T-helper 1 cell (primary cell): ENCODE data around the gene ELOA2.
"Not testable (repeated sequence)": the region's sequence is repeated elsewhere in the genome, so short reads cannot be mapped to it uniquely, and the experiment has no call there.

ENCODE experiments used
- DNase-seq, 5 donors: peaks; one replicate each; pipeline ENCODE4 v3.0.0-alpha.2; 2012 to 2020
- total RNA-seq, 4 donors: gene quantifications; one replicate each; lab custom pipeline; 2026; lab: John Stamatoyannopoulos, UW

ELOA2 gene
- total RNA-seq = 0 reads per million in 4 donors

DNA sequence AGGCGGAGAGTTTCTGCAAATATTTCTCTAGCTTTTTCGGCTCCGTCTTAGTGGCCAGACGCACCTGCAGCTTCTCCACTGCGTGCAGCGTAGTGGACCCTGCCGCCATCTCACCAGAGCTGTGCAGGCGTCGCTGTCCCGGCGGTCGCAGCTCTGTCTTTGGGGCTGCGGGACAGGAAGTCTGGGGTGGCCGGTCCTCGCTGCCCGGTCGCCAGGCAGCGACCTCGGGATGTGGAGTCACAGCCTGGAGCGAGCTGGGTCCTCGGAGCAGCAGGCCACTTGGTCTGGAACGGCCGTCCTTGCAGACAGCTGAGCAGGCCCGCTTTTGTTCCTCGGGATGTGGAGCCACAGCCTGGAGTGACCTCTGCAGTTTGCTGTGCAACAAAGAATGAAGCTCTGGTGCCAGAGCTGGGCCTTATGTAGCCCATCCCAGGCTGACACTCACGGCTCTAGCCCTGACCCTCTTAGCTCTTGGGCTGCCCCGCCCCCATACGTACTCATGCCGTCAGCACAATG lies at the start of gene ELOA2:
Gene ELOA2 (minus strand): TSS at position 466 of the 516 bp plus-strand sequence. CDS start 357 bp downstream, at position 109.
- DNase-seq = no peak

DNA sequence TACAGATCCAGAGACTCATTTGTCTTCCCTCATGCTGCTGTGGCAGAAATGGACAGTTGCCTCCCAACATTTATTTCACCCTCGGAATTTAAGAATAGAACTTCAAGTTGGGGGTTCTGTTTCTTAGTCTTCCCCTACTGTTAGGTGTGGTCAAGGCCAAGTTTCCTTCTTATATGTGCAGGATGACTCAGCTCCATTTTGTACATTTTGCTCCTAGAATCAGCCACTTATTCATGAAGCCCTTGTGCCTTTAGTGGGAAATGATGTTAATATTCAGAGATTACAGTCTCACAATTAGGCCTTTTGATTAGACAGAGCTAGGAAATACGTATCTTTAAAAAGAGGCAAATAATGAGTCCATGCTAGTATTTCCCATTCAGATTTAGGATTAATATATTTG lies 46.2 kb upstream of the ELOA2 start:
- DNase-seq = no peak

DNA sequence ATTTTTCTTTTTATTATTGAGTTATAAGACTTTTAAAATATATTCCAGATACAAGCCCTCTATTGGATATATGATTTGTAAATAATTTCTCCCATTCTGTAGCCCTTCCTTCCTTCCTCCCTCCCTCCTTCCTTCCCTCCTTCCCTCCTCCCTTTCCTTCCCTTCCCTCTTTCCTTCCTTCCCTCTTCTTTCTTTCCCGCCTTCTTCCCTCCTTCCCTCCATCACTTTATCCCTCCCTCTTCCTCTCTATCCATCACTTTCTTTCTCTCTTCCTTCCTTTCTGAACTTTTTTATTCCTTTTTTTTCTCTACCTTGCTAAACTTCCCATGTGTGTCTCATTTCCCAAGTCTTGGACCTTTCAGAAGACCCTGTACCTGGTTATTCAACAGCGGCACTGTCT lies 45.5 kb upstream of the ELOA2 start:
- DNase-seq = no peak

- DNase-seq = no peak
Observed at GRCh38 chr18:47077111-47077510, 41.7 kb upstream of the ELOA2 start.

GRCh38 chr18:47075098-47075883 lies 39.9 kb upstream of the ELOA2 start:
- no peak for DNase-seq

DNA sequence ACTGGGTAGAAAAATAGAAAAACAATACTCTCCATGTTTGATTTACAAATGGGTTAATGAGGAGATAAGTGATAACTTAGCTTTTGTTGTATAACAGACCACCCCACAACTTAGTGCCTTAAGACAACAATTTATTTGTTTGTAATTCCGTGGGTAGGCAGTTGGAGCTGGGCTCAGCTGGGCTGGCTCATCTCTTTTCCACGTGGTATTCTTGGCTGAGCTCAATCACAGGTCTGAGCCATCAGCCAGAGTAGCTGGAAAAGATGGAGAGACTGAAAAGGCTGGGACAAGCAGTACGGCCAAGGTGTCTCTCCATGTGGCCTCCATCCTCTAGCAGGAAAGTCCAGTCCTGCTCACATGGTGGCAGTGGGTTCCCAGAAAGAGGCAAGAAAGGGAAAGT lies 32.2 kb upstream of the ELOA2 start:
- no peak for DNase-seq

DNA sequence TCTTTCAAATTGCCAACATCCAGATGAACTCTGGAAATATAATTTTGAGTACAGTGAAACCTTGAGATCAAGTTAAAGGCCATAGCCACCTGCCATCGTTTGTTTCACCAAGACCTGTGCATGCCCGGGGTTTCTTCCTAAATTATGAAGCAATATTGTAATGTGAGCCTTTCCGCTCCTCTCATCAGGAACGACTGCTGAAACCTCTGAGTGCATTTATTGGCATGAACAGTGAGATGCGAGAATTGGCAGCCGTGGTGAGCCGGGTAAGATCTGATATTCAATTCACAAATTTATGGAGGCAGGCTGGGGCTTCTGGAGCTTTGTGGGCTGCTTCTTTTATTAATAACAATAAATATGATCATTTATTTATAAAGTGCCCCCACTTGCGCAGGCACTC lies 27.7 kb upstream of the ELOA2 start:
- DNase-seq = no peak

DNA sequence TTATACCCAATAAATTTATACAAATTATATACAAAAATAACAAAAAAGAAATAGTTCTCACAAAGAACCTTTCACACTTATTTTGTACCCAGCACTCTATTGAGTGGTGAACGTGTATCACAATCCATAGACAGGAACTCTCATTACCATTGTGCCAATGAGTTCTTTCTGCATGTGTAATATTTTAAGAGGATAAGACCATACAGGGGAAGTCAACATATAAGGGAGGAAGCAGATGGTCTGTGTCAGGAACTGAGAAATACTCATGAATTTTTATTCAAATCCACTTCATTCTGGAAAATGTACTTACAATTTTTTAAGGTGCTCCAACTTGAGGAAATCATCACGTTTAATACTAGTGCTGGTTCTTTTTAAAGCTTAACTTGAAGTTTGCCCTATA lies 27.1 kb upstream of the ELOA2 start:
- no peak for DNase-seq

DNA sequence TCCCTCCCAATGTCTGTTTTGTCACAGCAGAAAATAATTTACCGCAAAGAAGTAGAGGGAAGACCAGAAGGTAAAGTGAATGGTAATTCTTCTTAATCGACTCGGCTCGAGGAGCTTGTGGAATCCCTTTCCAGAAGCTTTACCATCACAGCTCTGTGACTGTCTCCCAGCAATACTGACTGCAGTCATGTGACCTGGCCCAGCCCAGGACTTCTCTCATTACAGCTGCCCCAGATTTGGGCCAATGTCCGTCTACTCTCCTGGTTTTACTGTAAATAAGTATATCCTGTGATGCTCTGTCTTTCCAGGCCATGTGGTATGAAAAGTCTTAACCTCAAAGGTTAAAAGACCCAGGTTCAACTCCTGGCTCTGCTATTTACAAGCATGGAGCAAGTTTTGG lies 18.9 kb upstream of the ELOA2 start:
- no peak for DNase-seq

DNA sequence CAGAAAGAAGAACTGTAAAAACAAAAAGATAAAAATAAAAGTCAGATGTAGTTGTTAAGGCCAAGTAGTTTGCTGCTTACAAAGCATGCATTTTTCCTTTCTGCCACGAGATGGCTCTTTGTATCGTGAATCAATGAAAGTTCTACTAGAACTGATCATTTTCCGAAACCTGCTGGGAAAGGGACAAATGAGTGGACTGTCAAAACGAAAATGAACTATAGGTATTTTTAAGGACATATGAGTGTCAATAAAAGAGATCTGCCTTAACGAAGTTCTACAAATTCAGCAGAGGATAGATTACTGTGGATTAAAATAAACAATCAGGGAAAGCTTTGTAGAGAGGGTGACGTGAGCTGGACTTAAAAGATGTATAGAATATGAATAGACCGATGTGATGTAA lies 15.0 kb upstream of the ELOA2 start:
- DNase-seq = peak in 1 of 5 donors; percentile 23

- no peak for DNase-seq
Observed at GRCh38 chr18:47040982-47041381, 5.6 kb upstream of the ELOA2 start.

GRCh38 chr18:47036927-47037578 lies 1.6 kb upstream of the ELOA2 start:
- no peak for DNase-seq

DNA sequence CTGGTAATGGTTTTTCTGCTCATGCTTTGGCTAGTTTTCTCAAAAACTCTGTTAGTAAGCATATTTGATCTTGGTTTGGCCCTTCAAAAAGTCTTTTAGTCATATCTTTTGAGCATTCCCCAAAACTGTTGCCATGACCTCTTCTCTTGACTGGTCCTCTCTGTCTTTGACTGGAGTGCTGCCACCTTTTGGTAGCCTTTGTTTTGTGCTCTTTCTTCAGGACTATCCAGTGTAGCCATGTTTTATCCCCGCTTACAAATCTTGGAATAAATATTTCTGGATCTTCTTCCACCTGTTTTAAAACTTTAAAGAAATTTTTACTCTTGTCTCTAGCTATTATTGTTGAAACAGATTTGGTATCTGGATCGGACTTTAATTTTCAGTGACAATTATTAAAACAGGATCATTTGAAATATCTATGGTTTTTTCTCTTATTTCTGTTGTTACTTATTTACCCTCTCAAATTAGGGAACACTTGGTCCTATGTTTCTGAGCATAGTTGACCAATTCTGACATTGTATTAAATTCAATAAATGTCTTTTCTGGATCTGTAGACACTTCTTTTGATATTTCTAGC lies 965 bp upstream of the ELOA2 start:
- no peak for DNase-seq

DNA sequence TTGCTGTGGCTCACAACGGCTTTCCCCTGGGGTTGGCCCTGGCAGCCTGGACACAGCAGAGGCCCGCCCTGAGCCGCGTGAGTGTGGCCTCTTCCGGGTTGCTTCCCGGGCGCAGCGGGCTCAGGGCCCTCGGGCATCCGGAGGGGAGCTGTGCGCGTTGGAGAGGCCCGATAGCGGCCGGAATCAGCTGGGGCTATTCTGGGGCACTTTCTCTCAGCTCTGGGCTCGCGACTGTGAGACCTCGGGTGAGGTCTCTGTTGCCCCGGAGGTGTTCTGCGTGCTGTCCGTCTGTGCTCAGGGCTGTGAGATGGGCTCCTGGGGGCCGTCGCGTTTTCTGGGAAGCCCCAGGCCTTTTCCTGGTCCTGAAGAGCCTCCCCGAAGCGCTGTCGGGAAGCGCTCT lies 830 bp downstream of the ELOA2 start:
- not testable (repeated sequence) for DNase-seq

GRCh38 chr18:47032945-47033344 lies 2.5 kb downstream of the ELOA2 start:
- no peak for DNase-seq

DNA sequence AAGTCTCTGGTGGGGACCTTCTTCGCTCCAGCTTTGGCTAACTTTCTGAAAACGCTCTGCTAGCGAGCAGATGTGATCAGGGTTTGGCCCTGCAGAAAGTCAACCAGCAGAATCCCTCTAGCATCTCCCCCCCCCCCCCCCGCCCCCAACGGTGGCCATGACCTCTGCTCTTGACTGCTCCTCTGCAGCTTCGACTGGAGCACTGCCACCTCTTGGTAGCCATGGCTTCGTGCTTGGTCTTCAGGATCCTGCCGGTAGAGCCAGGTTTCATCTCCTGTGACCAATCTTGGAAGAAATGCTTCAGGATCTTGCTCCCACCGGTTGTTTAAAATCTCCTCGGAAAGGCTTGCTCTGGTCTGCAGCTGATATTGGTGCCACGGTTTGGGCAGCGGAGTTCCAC lies 4.5 kb downstream of the ELOA2 start:
- not testable (repeated sequence) for DNase-seq

DNA sequence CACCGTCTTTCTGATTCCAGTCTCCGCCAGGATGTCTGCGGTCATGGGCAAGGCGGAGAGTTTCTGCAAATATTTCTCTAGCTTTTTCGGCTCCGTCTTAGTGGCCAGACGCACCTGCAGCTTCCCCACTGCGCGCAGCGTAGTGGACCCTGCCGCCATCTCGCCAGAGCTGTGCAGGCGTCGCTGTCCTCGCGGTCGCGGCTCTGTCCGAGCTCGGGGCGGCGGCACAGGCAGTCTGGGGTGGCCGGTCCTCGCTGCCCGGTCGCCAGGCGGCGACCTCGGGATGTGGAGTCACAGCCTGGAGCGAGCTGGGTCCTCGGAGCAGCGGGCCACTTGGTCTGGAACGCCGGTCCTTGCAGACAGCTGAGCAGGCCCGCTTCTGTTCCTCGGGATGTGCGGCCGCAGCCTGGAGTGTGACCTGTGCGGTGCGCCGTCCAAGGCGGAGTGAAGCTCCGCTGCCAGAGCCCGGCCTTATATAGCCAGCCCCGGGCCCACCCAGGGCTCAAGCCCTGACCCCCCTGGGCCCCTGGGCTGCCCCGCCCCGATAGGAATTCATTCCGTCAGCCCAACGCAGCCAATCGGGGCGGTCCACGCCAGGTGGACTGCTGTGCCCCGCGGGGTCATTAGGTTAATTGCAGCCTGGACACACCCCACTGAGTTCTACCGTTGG lies 5.6 kb downstream of the ELOA2 start:
- DNase-seq = not testable (repeated sequence)

- not testable (repeated sequence) for DNase-seq
Observed at GRCh38 chr18:47028738-47029137, 6.7 kb downstream of the ELOA2 start.

DNA sequence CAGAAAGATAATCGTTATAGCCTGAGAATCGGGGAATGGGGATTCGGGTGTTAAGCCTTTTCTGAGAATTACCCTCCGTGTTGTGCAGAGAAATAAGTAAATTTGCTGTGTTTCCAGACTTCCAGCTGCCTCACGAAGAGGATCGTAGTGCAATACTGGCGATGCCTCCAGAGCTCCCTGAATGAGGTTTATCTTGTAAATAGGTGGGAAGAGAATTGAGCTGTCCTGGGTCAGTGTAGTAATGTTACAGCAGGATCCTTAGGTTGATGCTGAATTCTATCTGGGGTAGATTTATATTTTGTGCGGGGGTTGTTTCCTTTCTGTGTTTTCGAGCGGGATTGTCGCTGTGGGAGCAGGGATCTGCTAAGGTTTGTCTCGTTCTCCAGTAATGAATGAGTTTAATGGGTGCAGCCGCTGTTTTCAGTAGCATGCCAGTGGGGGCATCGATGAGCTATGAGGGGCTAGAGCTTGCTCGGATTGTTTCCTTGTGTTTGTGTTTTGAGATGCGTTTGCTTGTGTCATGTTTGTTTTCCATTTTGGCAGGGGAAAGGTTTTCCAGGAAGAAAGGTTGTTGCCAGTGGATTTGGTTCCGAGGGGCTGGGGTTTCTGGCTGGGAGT lies 9.8 kb downstream of the ELOA2 start:
- not testable (repeated sequence) for DNase-seq

GRCh38 chr18:47023769-47024465 lies 11.5 kb downstream of the ELOA2 start:
- DNase-seq = not testable (repeated sequence)

DNA sequence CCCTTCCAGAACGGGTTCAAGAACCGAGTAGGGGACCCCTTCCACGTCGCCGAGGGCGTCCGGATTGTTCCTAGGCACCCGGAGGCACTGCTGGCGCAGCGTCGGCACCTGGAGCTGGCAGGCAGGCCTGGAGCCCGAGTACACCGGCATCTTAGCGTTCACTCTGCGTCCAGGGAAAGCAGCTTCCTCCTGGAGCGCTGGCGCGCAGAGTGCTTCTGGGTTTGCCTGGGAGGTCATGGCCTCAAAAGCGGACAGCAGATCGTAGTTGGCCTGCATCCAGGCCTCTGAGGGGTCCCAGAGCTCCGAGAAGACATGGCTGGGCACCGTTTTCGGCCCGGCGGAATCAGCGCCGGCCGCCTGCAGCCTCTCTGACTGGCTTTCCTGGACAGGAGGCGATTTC lies 12.6 kb downstream of the ELOA2 start:
- DNase-seq = not testable (repeated sequence)

DNA sequence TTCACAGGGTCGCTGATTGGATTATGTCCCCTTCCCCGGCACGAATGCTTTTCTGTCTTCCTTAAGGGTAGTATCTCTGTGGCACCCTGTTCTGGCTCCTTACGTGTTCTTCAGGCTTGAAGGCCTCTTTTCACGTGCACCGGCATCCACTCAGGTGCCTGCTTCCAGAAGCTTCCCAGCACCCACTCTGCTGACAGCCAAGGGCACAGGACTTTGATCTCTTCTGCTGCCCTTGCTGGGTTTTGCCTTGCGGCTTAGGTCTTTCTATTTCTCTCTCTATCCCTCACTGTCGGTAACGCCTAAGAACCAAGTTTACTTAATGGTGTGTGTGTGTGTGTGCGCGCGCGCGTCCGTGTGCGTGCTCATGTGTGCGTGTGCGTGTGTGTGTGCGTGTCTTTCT lies 14.7 kb downstream of the ELOA2 start:
- not testable (repeated sequence) for DNase-seq
